BJ (cell line): Measurements from ENCODE around the gene EIF4E. TPM values are rescaled to one million over a fixed set of nuclear protein-coding genes. Genes with fewer than 3 reads are reported as not detected.
"Not testable (repeated sequence)": the region's sequence is repeated elsewhere in the genome, so short reads cannot be mapped to it uniquely, and the experiment has no call there.

Experiments
- CTCF ChIA-PET: fragments of 350-600 bp; formaldehyde crosslinking; extraction: SDS; loops from one replicate; lab custom pipeline; 2021; ENCODE audit warnings: antibody characterized with exemption, inconsistent platforms; lab: Yijun Ruan, JAX
- POLR2A ChIA-PET: fragments of 300-600 bp; sonication (Branson Sonifier 250); formaldehyde crosslinking; extraction: SDS; loops from one replicate; lab custom pipeline; 2021; ENCODE audit warnings: antibody characterized with exemption; lab: Charles Lee
- DNase-seq: peaks from one replicate; pipeline ENCODE4 v3.0.0-alpha.2; 2011; ENCODE audit warnings: low read depth
- H3K27me3 ChIP-seq: 2 replicates; pipeline ENCODE4 v1.6.0; 2011; ENCODE audit warnings: low read length; ENCODE audit not compliant: control insufficient read depth, insufficient read depth
- H3K36me3 ChIP-seq: 2 replicates; pipeline ENCODE4 v1.5.1; 2011; ENCODE audit warnings: low read length; ENCODE audit not compliant: control insufficient read depth, insufficient read depth
- H3K4me3 ChIP-seq: 2 replicates; pipeline ENCODE4 v1.5.1; 2011; ENCODE audit warnings: low read depth, mild to moderate bottlenecking, control low read depth, low read length
- CTCF ChIP-seq: IDR thresholded peaks from 2 replicates; pipeline ENCODE4 v1.5.1; 2011; ENCODE audit warnings: low read depth, mild to moderate bottlenecking, control low read depth, inconsistent platforms, low read length, moderate library complexity; ENCODE audit not compliant: insufficient read depth
- polyA plus RNA-seq: library from polyadenylated mRNA; depleted of rRNA; stranded (reverse); fragments of >200 nt; gene quantifications from 2 replicates; pipeline ENCODE4 v1.2.3, GENCODE V29; 2011

Gene EIF4E
- polyA plus RNA-seq, 1 experiment = 24.6 TPM

DNA sequence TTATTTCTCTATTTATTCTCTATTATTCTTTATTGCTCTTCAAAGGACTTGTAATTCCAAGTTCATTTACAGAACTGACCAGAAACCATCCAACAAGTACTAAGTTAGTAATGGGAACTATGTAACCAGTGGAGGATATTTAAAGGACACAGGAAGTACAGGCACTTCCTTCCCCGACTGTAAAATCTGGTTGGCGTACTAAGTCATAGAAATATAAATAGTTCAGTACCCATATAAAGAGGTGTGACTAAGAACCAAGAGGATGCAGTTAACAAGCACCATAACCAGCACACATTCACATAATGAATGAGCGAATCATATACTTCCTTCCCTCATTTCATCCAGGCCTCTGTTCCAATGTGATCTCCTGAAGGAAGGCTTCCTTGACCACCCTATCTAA lies 3.6 kb upstream of the EIF4E start:
- ChIA-PET CTCF (interaction anchor here (1.4 kb wide), 1 partner anchor 472 kb away, joined by 4 read pairs; no protein-coding TSS in a partner anchor), POLR2A (no interaction called here)
- Histone ChIP-seq H3K4me3 (no peak overlapping the region), H3K36me3 (no peaks in the 10 kb centered on the region), H3K27me3 (no peaks in the 10 kb centered on the region)
- TF ChIP-seq CTCF = no peak
- DNase-seq = peak; percentile 38

DNA sequence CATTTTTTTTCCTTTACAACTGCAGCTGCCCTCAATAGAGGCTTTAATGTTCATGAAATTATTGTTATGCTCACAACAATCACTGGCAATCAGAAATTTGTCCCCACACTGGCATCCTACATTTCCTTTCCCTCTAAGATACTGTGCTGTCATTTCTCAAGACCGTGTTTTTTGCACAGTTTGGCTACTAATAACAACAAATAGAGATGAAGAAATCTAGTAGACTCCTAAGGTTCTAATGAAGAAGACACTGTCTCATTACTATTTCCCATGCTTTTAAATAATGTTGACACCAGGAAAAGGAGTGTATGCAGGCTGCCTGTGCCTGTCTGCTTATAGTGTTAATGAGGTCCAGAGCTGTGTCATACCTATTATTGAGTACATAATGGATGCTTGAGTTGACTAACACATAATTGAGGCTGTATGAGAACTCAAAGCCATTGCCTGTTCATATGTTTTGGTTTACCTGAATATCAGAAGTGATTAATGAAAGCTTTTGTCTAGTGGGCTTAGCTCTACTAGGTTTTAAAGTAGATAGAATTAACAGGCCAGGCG lies 1.5 kb upstream of the EIF4E start:
- no peak for DNase-seq
- Histone ChIP-seq H3K4me3 (peak overlapping the region; percentile 72), H3K27me3 (no peaks in the 10 kb centered on the region), H3K36me3 (no peaks in the 10 kb centered on the region)
- POLR2A ChIA-PET = interaction anchor here (0.5 kb wide), 1 partner anchor 160 kb away, joined by 3 read pairs; no protein-coding TSS in a partner anchor
- CTCF ChIA-PET = interaction anchor here (1.0 to 3.0 kb wide), 3 partner anchors 8 to 64 kb away, joined by 3 to 8 read pairs (median 3); no protein-coding TSS in a partner anchor
- TF ChIP-seq CTCF = no peak

DNA sequence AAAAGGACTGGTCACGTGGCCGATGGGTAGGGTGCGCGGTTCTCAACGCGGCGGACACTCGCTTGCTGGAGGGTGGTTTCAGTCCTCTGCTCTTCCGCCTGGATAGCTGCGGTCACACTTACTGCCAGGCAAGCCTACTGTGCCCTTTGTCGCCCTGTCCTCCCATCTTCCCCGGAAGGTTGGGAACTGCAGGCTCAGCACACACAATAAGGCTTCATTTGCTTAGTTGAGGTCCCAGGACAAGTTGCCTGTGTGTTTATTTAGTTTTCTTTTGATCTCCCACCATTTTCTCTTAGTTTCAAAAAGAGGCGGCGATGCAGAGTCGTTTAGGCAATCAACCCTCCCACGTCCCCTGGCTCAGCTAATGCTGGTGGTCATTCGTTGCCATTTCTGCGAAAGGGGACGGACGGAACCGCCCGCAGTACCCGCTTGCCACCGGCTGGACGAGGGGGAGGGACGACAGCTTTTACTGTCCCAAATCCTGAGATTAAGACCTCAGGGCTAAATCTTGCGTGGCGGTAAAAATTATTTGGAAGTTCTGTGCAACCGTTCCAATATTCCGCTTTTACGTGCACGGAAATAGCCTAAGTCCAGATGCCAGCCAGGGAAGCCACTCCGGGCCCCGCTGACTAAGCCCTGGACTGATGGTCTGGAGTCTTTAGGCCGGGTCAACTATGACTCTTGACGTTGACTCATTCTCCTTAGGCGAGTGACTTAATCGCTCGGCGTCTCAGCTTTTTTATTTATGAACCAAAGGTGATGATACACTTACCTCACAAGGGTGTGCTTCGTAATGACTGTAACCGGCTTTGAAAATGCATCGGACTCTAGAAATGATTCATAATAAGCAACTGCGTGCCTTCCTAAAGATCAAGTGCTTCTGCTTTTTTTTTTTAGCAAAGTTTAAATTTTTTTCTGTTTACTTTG lies 671 bp upstream of the EIF4E start:
- H3K27me3 ChIP-seq = no peaks in the 10 kb centered on the region
- no peaks in the 10 kb centered on the region for H3K36me3 ChIP-seq
- H3K4me3 ChIP-seq = peak overlapping the region; percentile 72
- TF ChIP-seq CTCF = no peak
- DNase-seq = peak; percentile 91
- ChIA-PET POLR2A (interaction anchor here (0.7 kb wide), 3 partner anchors 23 to 639 kb away, joined by 4 to 9 read pairs (median 7); no protein-coding TSS in a partner anchor), CTCF (interaction anchor here (0.7 to 3.0 kb wide), 7 partner anchors 9 to 462 kb away, joined by 3 to 8 read pairs (median 3); no protein-coding TSS in a partner anchor)

GRCh38 chr4:98928131-98928504 lies 815 bp downstream of the EIF4E start:
- TF ChIP-seq CTCF = no peak
- Histone ChIP-seq H3K36me3 (no peaks in the 10 kb centered on the region), H3K27me3 (no peaks in the 10 kb centered on the region), H3K4me3 (peak overlapping the region; percentile 81)
- CTCF ChIA-PET = interaction anchor here (0.6 to 3.0 kb wide), 5 partner anchors 10 to 535 kb away, joined by 3 to 8 read pairs (median 3); no protein-coding TSS in a partner anchor
- DNase-seq = no peak
- POLR2A ChIA-PET = interaction anchor here (0.6 kb wide), 1 partner anchor 291 kb away, joined by 11 read pairs; no protein-coding TSS in a partner anchor

DNA sequence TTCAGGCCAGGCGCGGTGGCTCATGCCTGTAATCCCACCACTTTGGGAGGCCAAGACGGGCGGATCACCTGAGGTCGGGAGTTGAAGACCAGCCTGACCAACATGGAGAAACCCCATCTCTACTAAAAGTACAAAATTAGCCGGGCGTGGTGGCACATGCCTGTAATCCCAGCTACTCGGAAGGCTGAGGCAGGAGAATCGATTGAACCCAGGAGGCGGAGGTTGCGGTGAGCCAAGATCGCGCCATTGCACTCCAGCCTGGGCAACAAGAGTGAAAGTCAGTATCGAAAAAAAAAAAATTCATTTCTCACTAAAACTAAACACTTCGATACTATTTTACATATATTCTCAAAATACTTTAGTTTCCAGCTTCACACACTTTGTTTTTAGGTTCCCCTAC lies 2.7 kb downstream of the EIF4E start:
- DNase-seq, H3K4me3 ChIP-seq, POLR2A ChIA-PET, H3K27me3 ChIP-seq, H3K36me3 ChIP-seq: not testable (repeated sequence)
- CTCF ChIA-PET = interaction anchor here (0.7 to 1.5 kb wide), 2 partner anchors 13 to 459 kb away, joined by 3 read pairs; no protein-coding TSS in a partner anchor
